ENCODE results near the gene NR2F1-AS1. TPM values are rescaled to one million over a fixed set of nuclear protein-coding genes. Genes with fewer than 3 reads are reported as not detected.

The NR2F1-AS1 gene
- total and polyA plus RNA-seq, 9 of the 15 experiments (the other 6 are each of a cell fraction or from before 2014, with no cell fraction given): not detected

GRCh38 chr5:93364378-93364777, 216.6 kb downstream of the NR2F1-AS1 start (continued):
- no peak for TF ChIP-seq GTF3C2 (IDR thresholded peaks at IDR 0.05; ENCODE audit: borderline replicate concordance, extremely low read depth, insufficient read length)
- TF ChIP-seq ZFP91 (CRISPR knock-in tag; IDR thresholded peaks at IDR 0.05): no peak
- TF ChIP-seq ZNF217 (CRISPR knock-in tag; IDR thresholded peaks at IDR 0.05): no peak
- TF ChIP-seq RBM15 (IDR thresholded peaks at IDR 0.05; ENCODE audit: insufficient read depth, low read length): no peak
- no peak for TF ChIP-seq MBD2 (IDR thresholded peaks at IDR 0.05; ENCODE audit: borderline replicate concordance, low read depth)
- TF ChIP-seq TCF7L2 (IDR thresholded peaks at IDR 0.05; ENCODE audit: low read depth, low read length): no peak
- TF ChIP-seq RBM25 (IDR thresholded peaks at IDR 0.05; ENCODE audit: low read depth, low read length, severe bottlenecking): no peak
- TF ChIP-seq FOXK1 (CRISPR knock-in tag; IDR thresholded peaks at IDR 0.05; ENCODE audit: borderline replicate concordance): no peak
- no peak for TF ChIP-seq NCOA1 (IDR thresholded peaks at IDR 0.05; ENCODE audit: low read depth)

Measured in K562 (cell line).